GM12878 (cell line): ENCODE results near the gene AVL9. TPM values are rescaled to one million over a fixed set of nuclear protein-coding genes. Genes with fewer than 3 reads are reported as not detected.

ENCODE experiments used
- ATAC-seq: fragments of 200-7000 bp; cut with Tn5 transposase; 3 replicates; pipeline ENCODE4 v1.9.1; 2020; ENCODE audit warnings: mild to moderate bottlenecking, moderate library complexity
- BruUV-seq: library from RNA; stranded (reverse); fragments of 400-500 nt; replicated peaks from 2 replicates; lab custom pipeline; 2021; lab: Mats Ljungman, UMichigan
- CTCF ChIA-PET: fragments of 300-600 bp; sonication (Branson Sonifier 250); formaldehyde crosslinking; extraction: SDS; loops from one replicate; lab custom pipeline; 2021; ENCODE audit warnings: inconsistent platforms; lab: Yijun Ruan, JAX
- POLR2A ChIA-PET: fragments of 350-600 bp; formaldehyde crosslinking; extraction: SDS; loops from one replicate; lab custom pipeline; 2021; ENCODE audit warnings: inconsistent platforms; lab: Charles Lee
- RAD21 ChIA-PET: fragments of 300-600 bp; sonication (Branson Sonifier 250); formaldehyde crosslinking; loops from one replicate; lab custom pipeline; 2023; ENCODE audit warnings: antibody characterized with exemption; ENCODE audit not compliant: unreplicated experiment; lab: Charles Lee
- SMC1A ChIA-PET: fragments of 300-600 bp; sonication (Branson Sonifier 250); formaldehyde crosslinking; loops from one replicate; lab custom pipeline; 2023; ENCODE audit not compliant: unreplicated experiment, uncharacterized antibody; lab: Charles Lee
- DNase-seq: peaks from one replicate; pipeline ENCODE4 v3.0.0-alpha.2; 2011; ENCODE audit warnings: low read depth, low spot score
- FAIRE-seq: peaks from 3 replicates; lab custom pipeline; 2011; peaks lifted over from hg19 to GRCh38; lab: Jason Lieb, UNC
- H2AFZ ChIP-seq: 2 replicates; pipeline ENCODE4 v1.6.0; 2011; ENCODE audit warnings: low read depth, low read length, control low read depth; ENCODE audit not compliant: control insufficient read depth
- H3K27ac ChIP-seq: 2 replicates; pipeline ENCODE4 v1.5.1; 2011; ENCODE audit warnings: control low read depth; ENCODE audit not compliant: control insufficient read depth, insufficient read depth
- H3K27me3 ChIP-seq, 2 experiments: replicated peaks in 1 of 2; 2 replicates each; pipeline versions ENCODE4 v1.6.0 to v1.6.1; 2011; ENCODE audit warnings: low read length in 1 of 2; ENCODE audit not compliant: control insufficient read depth in 2 of 2, insufficient read depth in 2 of 2
- H3K36me3 ChIP-seq, 2 experiments: 2 replicates each; pipeline ENCODE4 v1.5.1; 2011; ENCODE audit warnings: low read length in 1 of 2; ENCODE audit not compliant: control insufficient read depth in 2 of 2, insufficient read depth in 2 of 2
- H3K4me1 ChIP-seq: 2 replicates; pipeline ENCODE4 v1.6.1; 2011; ENCODE audit warnings: mild to moderate bottlenecking, low read length, moderate library complexity, mixed read lengths; ENCODE audit not compliant: control insufficient read depth, insufficient read depth
- H3K4me2 ChIP-seq: 2 replicates; pipeline ENCODE4 v1.6.0; 2011; ENCODE audit warnings: control low read depth; ENCODE audit not compliant: control insufficient read depth, insufficient read depth
- H3K4me3 ChIP-seq: fragments of 200-600 bp; sonication (generic); 2 replicates; pipeline ENCODE4 v1.5.1; 2016
- H3K79me2 ChIP-seq: 2 replicates; pipeline ENCODE4 v1.6.0; 2011; ENCODE audit warnings: low read length; ENCODE audit not compliant: control insufficient read depth, insufficient read depth
- H3K9ac ChIP-seq: 2 replicates; pipeline ENCODE4 v1.8.0; 2011; ENCODE audit warnings: low read length, control low read depth, mixed read lengths; ENCODE audit not compliant: control insufficient read depth, insufficient read depth
- H3K9me3 ChIP-seq: replicated peaks from 3 replicates; pipeline ENCODE4 v1.5.1; 2011; ENCODE audit warnings: mild to moderate bottlenecking, low read length; ENCODE audit not compliant: control insufficient read depth, insufficient read depth
- H4K20me1 ChIP-seq: 2 replicates; pipeline ENCODE4 v1.6.0; 2011; ENCODE audit not compliant: control insufficient read depth, insufficient read depth
- CBX3 ChIP-seq: fragments of 200-600 bp; sonication (generic); IDR thresholded peaks from 2 replicates; pipeline ENCODE4 v1.6.1; 2016; ENCODE audit warnings: low read depth, borderline replicate concordance
- CBX5 ChIP-seq: sonication (generic); IDR thresholded peaks from 2 replicates; pipeline ENCODE4 v1.6.1; 2016; ENCODE audit warnings: low read depth, moderate library complexity, mild to moderate bottlenecking, inconsistent platforms
- ESRRA ChIP-seq: IDR thresholded peaks from 2 replicates; pipeline ENCODE4 v1.6.1; 2012; ENCODE audit warnings: mild to moderate bottlenecking, low read length, improper control_type of control experiment
- FOXK2 ChIP-seq: fragments of 450-650 bp; IDR thresholded peaks from 2 replicates; pipeline ENCODE4 v1.6.1; 2017; ENCODE audit warnings: mild to moderate bottlenecking, moderate library complexity
- FOXM1 ChIP-seq: IDR thresholded peaks from 2 replicates; pipeline ENCODE4 v1.6.1; 2012; ENCODE audit warnings: low read depth, mild to moderate bottlenecking, inconsistent platforms, low read length, moderate library complexity
- RAD21 ChIP-seq: IDR thresholded peaks from 2 replicates; pipeline ENCODE4 v1.6.1; 2011; ENCODE audit warnings: mild to moderate bottlenecking, low read depth, low read length, moderate library complexity; ENCODE audit not compliant: insufficient read depth
- RAD51 ChIP-seq: fragments of 450-650 bp; IDR thresholded peaks from 2 replicates; pipeline ENCODE4 v1.6.1; 2016; ENCODE audit warnings: moderate library complexity, mild to moderate bottlenecking, inconsistent platforms
- SP1 ChIP-seq: IDR thresholded peaks from one replicate; pipeline ENCODE4 v1.6.1; 2011; ENCODE audit warnings: low read depth, low read length
- YBX1 ChIP-seq: fragments of 450-650 bp; IDR thresholded peaks from 2 replicates; pipeline ENCODE4 v1.6.1; 2016; ENCODE audit warnings: antibody characterized with exemption
- ZNF24 ChIP-seq: fragments of 450-650 bp; IDR thresholded peaks from 2 replicates; pipeline ENCODE4 v1.6.1; 2017; ENCODE audit warnings: antibody characterized with exemption, mild to moderate bottlenecking
- WGBS: methylation state at CpG from one replicate; pipeline ENCODE4 v1.1.6; 2016; ENCODE audit warnings: low lambda C conversion rate; ENCODE audit not compliant: insufficient replicate concordance, insufficient coverage; ENCODE audit errors: missing lambda C conversion rate; 5-methylcytosine and 5-hydroxymethylcytosine counted together
- in situ Hi-C: fragments of 300-500 bp; cut with MboI; formaldehyde crosslinking; loops from 9 replicates; pipeline ENCODE4 v1.14.3; 2018; ENCODE audit warnings: mixed read lengths
- intact Hi-C: fragments of 100-400 bp; cut with micrococcal nuclease; formaldehyde crosslinking; loops from one replicate; pipeline ENCODE4 v1.14.2; 2022; ENCODE audit not compliant: unreplicated experiment
- polyA plus RNA-seq, 11 experiments: library from polyadenylated mRNA; depleted of rRNA in 4 of 11; unstranded in 6 of 11; stranded (reverse) in 5 of 11; fragments of >200 nt; fragmentation: Nextera tagmentation in 4 of 11; fragmentation: Illumina TruSeq in 1 of 11; extraction: Ambion mirVana in 4 of 11; extraction: Trizol in 1 of 11; gene quantifications; 1 replicate in 1 of 11; 2 replicates in 10 of 11; pipeline versions ENCODE4 v1.2.1 to v1.2.3, GENCODE V29; 2011 to 2016; ENCODE audit warnings: inconsistent platforms in 2 of 11, missing spikeins in 2 of 11, low read depth in 1 of 11
- total RNA-seq, 4 experiments: library from RNA; depleted of rRNA in 3 of 4; stranded (reverse); fragments of >200 nt in 3 of 4; fragmentation: Illumina TruSeq in 1 of 4; extraction: Trizol in 1 of 4; gene quantifications; 2 replicates each; pipeline versions ENCODE4 v1.2.1 to v1.2.3, GENCODE V29; 2013 to 2021

The AVL9 gene
- total and polyA plus RNA-seq, 10 of the 15 experiments (the other 5 are each of a cell fraction or from before 2014, with no cell fraction given) = 4.5 to 41.6 (median 20.1) TPM

- H3K4me1 ChIP-seq = no peaks in the 10 kb centered on the region
- H3K4me2 ChIP-seq = no peak overlapping the region
- no peaks in the 10 kb centered on the region; the same call in none of the 2 replicates for H3K79me2 ChIP-seq
- no peak overlapping the region for H3K27ac ChIP-seq
- FAIRE-seq (no peak), DNase-seq (no peak), ATAC-seq (no peak)
- no peak overlapping the region for H2AFZ ChIP-seq
- RAD21 ChIA-PET = no interaction called here
- in situ Hi-C loops = no loop called here
- no peaks in the 10 kb centered on the region for H3K27me3 ChIP-seq
- no peaks in the 10 kb centered on the region for H3K9me3 ChIP-seq
- H3K9ac ChIP-seq = no peak overlapping the region
- peaks cover 2 to 6% of the 10 kb centered on the region in 2 experiments; a peak in 2 of 4 replicates for H3K36me3 ChIP-seq
- no peak for TF ChIP-seq FOXM1
- no peak for TF ChIP-seq CBX3
- 94% methylated on average over 4 of the region's 4 CpGs for WGBS
- CTCF ChIA-PET = no interaction called here
- POLR2A ChIA-PET = no interaction called here
- SMC1A ChIA-PET = no interaction called here
- H4K20me1 ChIP-seq = no peaks in the 10 kb centered on the region
- H3K4me3 ChIP-seq = no peak overlapping the region
- no TSS peak for BruUV-seq
- intact Hi-C loops = no loop called here
These were observed 44.7 kb downstream of the AVL9 start for GRCh38 chr7:32539919-32540531.

GRCh38 chr7:32542595-32542994 lies 47.3 kb downstream of the AVL9 start:
- ChIA-PET SMC1A (no interaction called here), RAD21 (no interaction called here), CTCF (no interaction called here), POLR2A (no interaction called here)
- TF ChIP-seq FOXK2 (no peak), SP1 (no peak), ZNF24 (no peak), YBX1 (no peak), RAD51 (no peak), CBX5 (no peak), ESRRA (no peak), RAD21 (no peak)
- 100% methylated on average over 2 of the region's 2 CpGs for WGBS
- H3K9ac ChIP-seq = no peak overlapping the region
- no peaks in the 10 kb centered on the region for H4K20me1 ChIP-seq
- H3K4me1 ChIP-seq = no peaks in the 10 kb centered on the region
- H2AFZ ChIP-seq = no peak overlapping the region
- H3K4me2 ChIP-seq = no peak overlapping the region
- DNase-seq = no peak
- no peak for ATAC-seq
- in situ Hi-C loops = no loop called here
- H3K4me3 ChIP-seq = no peak overlapping the region
- BruUV-seq = no TSS peak
- intact Hi-C loops = no loop called here
- H3K79me2 ChIP-seq = no peaks in the 10 kb centered on the region; the same call in 1 of the 2 replicates
- FAIRE-seq = no peak
- H3K9me3 ChIP-seq = no peaks in the 10 kb centered on the region
- H3K36me3 ChIP-seq = peaks cover 2 to 11% of the 10 kb centered on the region in 2 experiments; a peak in 3 of 4 replicates
- no peaks in the 10 kb centered on the region for H3K27me3 ChIP-seq
- no peak overlapping the region for H3K27ac ChIP-seq
